ENCODE measurements around the gene TMEM175. TPM values are rescaled to one million over a fixed set of nuclear protein-coding genes. Genes with fewer than 3 reads are reported as not detected.
"Not testable (repeated sequence)": the region's sequence is repeated elsewhere in the genome, so short reads cannot be mapped to it uniquely, and the experiment has no call there.

Gene TMEM175
- total RNA-seq, 1 donor from 2014 or later, result 15.4 TPM

GRCh38 chr4:926538-926937, 5.7 kb upstream of the TMEM175 start:
- peaks cover 13% of the 10 kb centered on the region for H3K36me3 Mint-ChIP-seq (ENCODE audit: low read depth)
- no peaks in the 10 kb centered on the region for H3K9me3 Mint-ChIP-seq
- H3K4me1 Mint-ChIP-seq (ENCODE audit: low read depth), result peaks cover 62% of the 10 kb centered on the region
- intact Hi-C loops (cut with micrococcal nuclease), result no loop called here
- H3K4me3 Mint-ChIP-seq, result no peak overlapping the region
- H3K27ac Mint-ChIP-seq, result peak overlapping the region; percentile 70
- no peaks in the 10 kb centered on the region for H3K27me3 Mint-ChIP-seq (ENCODE audit: insufficient read depth)
- no peak for DNase-seq (ENCODE audit: low spot score)

DNA sequence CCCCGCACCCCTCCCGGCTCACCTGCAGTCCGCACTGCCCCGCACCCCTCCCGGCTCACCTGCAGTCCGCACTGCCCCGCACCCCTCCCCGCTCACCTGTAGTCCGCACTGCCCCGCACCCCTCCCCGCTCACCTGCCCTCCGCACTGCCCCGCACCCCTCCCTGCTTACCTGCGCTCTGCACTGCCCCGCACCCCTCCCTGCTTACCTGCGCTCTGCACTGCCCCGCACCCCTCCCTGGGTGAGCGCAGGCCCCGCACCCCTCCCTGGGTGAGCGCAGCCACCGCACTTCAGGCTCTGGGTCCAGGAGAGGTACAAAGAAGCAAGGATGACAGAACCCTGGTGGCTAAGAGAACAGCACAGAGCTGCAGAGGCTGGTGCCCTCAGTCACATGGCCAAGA, 4.7 kb upstream of the TMEM175 start:
- H3K27me3 Mint-ChIP-seq (ENCODE audit: insufficient read depth); H3K36me3 Mint-ChIP-seq (ENCODE audit: low read depth); H3K27ac Mint-ChIP-seq; DNase-seq (ENCODE audit: low spot score); H3K9me3 Mint-ChIP-seq; intact Hi-C loops (cut with micrococcal nuclease); H3K4me3 Mint-ChIP-seq: not testable (repeated sequence)
- H3K4me1 Mint-ChIP-seq (ENCODE audit: low read depth), result peaks cover 55% of the 10 kb centered on the region

DNA sequence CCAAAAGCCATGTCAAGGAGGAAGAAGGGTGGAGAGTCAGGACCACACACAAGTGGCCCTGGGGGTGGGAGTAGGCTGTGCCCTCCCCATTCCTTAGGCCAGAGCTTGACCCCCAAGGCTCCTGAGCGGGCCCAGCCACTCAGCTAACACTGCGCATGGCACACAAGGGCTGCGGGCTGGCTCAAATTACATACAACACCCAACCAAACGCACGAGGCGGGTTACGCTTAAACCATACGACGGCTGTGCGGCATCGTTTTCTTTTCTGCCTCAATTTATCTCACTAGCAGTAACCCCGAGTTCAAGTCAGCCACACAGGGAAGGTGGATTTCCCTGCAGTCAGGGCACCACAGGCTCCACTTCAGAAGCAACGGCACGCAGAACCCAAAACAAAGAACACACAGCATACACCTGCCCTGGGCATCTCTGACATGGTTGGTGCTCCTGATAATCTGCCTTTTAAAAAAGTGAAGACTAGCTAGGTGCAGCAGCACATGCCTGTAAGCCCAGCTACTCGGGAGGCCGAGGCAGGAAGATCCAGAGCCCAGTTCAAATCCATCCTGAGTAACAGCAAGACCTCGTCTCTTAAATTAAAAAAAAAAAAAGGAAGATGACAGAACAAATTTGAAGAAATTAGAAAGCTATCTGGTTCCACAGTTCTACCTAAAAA, 3.0 kb upstream of the TMEM175 start:
- intact Hi-C loops (cut with micrococcal nuclease), result no loop called here
- H3K4me1 Mint-ChIP-seq (ENCODE audit: low read depth), result peaks cover 53% of the 10 kb centered on the region
- peak overlapping the region; percentile 26 for H3K4me3 Mint-ChIP-seq
- DNase-seq (ENCODE audit: low spot score), result no peak
- peaks cover 7% of the 10 kb centered on the region for H3K36me3 Mint-ChIP-seq (ENCODE audit: low read depth)
- H3K9me3 Mint-ChIP-seq, result no peaks in the 10 kb centered on the region
- H3K27me3 Mint-ChIP-seq (ENCODE audit: insufficient read depth), result no peaks in the 10 kb centered on the region
- no peak overlapping the region for H3K27ac Mint-ChIP-seq

DNA sequence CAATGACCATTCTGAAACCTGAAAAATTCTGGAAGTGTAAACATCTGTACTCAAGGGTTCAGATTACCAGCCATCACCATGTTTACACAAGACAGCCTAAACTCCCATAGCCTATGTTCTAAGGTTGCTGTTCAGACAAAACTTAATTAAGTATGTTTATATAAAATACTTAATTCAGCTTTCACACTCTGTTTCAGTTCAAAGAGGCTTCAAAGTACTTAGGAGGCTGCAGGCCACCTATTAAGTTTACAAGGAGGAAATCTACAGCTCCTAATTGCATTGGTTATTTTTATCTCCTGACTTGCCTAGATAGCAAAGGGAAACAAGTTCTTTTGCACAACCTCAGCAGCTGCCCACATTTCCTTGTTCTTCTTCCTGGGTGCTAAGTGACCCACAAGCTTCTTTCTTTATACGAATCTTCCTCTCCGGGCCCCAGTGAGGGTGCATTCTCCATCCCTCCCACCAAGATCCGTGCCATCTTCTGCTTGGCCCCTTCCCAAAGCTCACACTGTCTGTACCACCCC, 2.2 kb upstream of the TMEM175 start:
- Mint-ChIP-seq H3K36me3 (ENCODE audit: low read depth) (peaks cover 7% of the 10 kb centered on the region), H3K4me1 (ENCODE audit: low read depth) (peaks cover 44% of the 10 kb centered on the region), H3K9me3 (no peaks in the 10 kb centered on the region), H3K27me3 (ENCODE audit: insufficient read depth) (no peaks in the 10 kb centered on the region), H3K27ac (peak overlapping the region; percentile 90), H3K4me3 (peak overlapping the region; percentile 97)
- intact Hi-C loops (cut with micrococcal nuclease), result loop anchor here (1.0 to 5.0 kb wide), 4 partner anchors 51 to 927 kb away; partner anchors contain the start of gene LETM1
- no peak for DNase-seq (ENCODE audit: low spot score)

- Mint-ChIP-seq H3K4me1 (ENCODE audit: low read depth) (peaks cover 40% of the 10 kb centered on the region), H3K4me3 (peak overlapping the region; percentile 97), H3K27ac (peak overlapping the region; percentile 90), H3K36me3 (ENCODE audit: low read depth) (peaks cover 7% of the 10 kb centered on the region), H3K27me3 (ENCODE audit: insufficient read depth) (no peaks in the 10 kb centered on the region), H3K9me3 (no peaks in the 10 kb centered on the region)
- DNase-seq (ENCODE audit: low spot score), result no peak
- intact Hi-C loops (cut with micrococcal nuclease), result loop anchor here (1.0 to 5.0 kb wide), 4 partner anchors 52 to 926 kb away; partner anchors contain the start of gene LETM1
These were observed 1.4 kb upstream of the TMEM175 start for GRCh38 chr4:930827-931193.

DNA sequence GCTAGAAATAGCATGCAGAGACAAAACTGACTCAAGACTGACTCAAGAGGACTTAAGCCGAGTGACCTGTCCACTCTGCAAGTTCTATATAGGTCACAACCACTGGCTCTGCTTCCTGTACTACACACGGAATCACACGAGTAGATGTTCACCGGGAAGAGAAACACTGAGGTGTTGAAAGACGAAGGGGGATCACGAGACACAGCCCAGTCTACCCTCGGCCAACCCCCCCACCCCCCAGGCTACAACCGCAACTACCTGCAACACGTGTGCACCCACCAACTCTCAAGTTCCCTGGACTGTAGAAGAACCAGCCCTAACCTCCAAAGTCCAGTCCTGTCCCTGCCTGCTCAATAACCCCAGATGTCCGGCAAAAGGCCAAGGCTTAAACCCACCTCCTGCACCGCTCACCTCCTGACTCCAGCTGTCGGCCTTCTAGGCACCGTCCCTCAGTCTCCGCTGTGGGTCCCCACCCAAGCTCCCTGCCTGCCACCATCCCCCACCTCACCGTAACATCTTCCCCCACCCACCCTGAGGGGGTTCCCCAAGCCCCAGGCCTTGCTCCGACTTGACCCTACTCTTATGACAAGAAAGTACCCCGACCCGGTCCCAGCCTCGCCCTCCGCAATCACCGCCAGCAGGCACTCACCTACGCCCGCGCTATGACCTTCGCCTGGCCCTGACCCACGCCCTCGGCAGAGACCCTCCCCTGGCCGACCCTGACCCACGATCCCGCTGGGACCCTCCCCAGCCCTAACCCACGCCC, 883 bp upstream of the TMEM175 start:
- H3K4me3 Mint-ChIP-seq, result peak overlapping the region; percentile 97
- peaks cover 35% of the 10 kb centered on the region for H3K4me1 Mint-ChIP-seq (ENCODE audit: low read depth)
- H3K27me3 Mint-ChIP-seq (ENCODE audit: insufficient read depth), result no peaks in the 10 kb centered on the region
- no peaks in the 10 kb centered on the region for H3K9me3 Mint-ChIP-seq
- peaks cover 3% of the 10 kb centered on the region for H3K36me3 Mint-ChIP-seq (ENCODE audit: low read depth)
- intact Hi-C loops (cut with micrococcal nuclease), result loop anchor here (5.0 kb wide), 3 partner anchors 189 to 926 kb away; partner anchors contain the start of gene LETM1
- no peak for DNase-seq (ENCODE audit: low spot score)
- peak overlapping the region; percentile 90 for H3K27ac Mint-ChIP-seq

GRCh38 chr4:932713-933070, 432 bp downstream of the TMEM175 start:
- no peak for DNase-seq (ENCODE audit: low spot score)
- intact Hi-C loops (cut with micrococcal nuclease), result loop anchor here (1.0 to 5.0 kb wide), 10 partner anchors 8 to 925 kb away; partner anchors contain the start of genes ATP5ME, DGKQ, LETM1 and MYL5
- H3K4me3 Mint-ChIP-seq, result peak overlapping the region; percentile 97
- peaks cover 3% of the 10 kb centered on the region for H3K36me3 Mint-ChIP-seq (ENCODE audit: low read depth)
- H3K27ac Mint-ChIP-seq, result peak overlapping the region; percentile 90
- H3K27me3 Mint-ChIP-seq (ENCODE audit: insufficient read depth), result no peaks in the 10 kb centered on the region
- peaks cover 34% of the 10 kb centered on the region for H3K4me1 Mint-ChIP-seq (ENCODE audit: low read depth)
- H3K9me3 Mint-ChIP-seq, result no peaks in the 10 kb centered on the region

- H3K27me3 Mint-ChIP-seq (ENCODE audit: insufficient read depth); H3K9me3 Mint-ChIP-seq; intact Hi-C loops (cut with micrococcal nuclease); H3K4me3 Mint-ChIP-seq; DNase-seq (ENCODE audit: low spot score); H3K4me1 Mint-ChIP-seq (ENCODE audit: low read depth); H3K27ac Mint-ChIP-seq; H3K36me3 Mint-ChIP-seq (ENCODE audit: low read depth): not testable (repeated sequence)
These were observed 7.2 kb downstream of the TMEM175 start for GRCh38 chr4:939508-939907.

GRCh38 chr4:945274-946102, 13.2 kb downstream of the TMEM175 start:
- no peaks in the 10 kb centered on the region for H3K4me1 Mint-ChIP-seq (ENCODE audit: low read depth)
- no peak for DNase-seq (ENCODE audit: low spot score)
- no peak overlapping the region for H3K27ac Mint-ChIP-seq
- H3K9me3 Mint-ChIP-seq, result no peaks in the 10 kb centered on the region
- H3K4me3 Mint-ChIP-seq, result no peak overlapping the region
- intact Hi-C loops (cut with micrococcal nuclease), result no loop called here
- no peaks in the 10 kb centered on the region for H3K36me3 Mint-ChIP-seq (ENCODE audit: low read depth)
- no peaks in the 10 kb centered on the region for H3K27me3 Mint-ChIP-seq (ENCODE audit: insufficient read depth)

DNA sequence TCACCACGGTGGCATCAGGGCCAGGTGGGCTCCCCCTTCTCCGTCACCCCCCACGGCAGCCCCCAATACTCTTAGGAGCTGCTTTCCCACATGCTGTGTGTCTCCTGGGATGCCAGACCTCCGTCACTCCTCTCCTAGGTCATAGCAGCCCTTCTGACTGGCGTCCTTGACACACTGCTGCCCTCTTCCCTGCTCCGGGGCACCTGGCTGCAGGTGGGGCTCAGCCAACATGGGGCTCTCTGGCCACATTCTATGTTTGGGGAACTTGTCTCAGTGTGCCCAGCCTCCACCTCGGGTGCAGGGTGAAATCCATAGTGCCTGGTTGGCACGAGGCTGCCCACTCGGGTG, 13.8 kb downstream of the TMEM175 start:
- Mint-ChIP-seq H3K27me3 (ENCODE audit: insufficient read depth) (no peaks in the 10 kb centered on the region), H3K4me3 (no peak overlapping the region), H3K27ac (no peak overlapping the region), H3K36me3 (ENCODE audit: low read depth) (no peaks in the 10 kb centered on the region), H3K4me1 (ENCODE audit: low read depth) (no peaks in the 10 kb centered on the region), H3K9me3 (no peaks in the 10 kb centered on the region)
- no peak for DNase-seq (ENCODE audit: low spot score)
- intact Hi-C loops (cut with micrococcal nuclease), result no loop called here

DNA sequence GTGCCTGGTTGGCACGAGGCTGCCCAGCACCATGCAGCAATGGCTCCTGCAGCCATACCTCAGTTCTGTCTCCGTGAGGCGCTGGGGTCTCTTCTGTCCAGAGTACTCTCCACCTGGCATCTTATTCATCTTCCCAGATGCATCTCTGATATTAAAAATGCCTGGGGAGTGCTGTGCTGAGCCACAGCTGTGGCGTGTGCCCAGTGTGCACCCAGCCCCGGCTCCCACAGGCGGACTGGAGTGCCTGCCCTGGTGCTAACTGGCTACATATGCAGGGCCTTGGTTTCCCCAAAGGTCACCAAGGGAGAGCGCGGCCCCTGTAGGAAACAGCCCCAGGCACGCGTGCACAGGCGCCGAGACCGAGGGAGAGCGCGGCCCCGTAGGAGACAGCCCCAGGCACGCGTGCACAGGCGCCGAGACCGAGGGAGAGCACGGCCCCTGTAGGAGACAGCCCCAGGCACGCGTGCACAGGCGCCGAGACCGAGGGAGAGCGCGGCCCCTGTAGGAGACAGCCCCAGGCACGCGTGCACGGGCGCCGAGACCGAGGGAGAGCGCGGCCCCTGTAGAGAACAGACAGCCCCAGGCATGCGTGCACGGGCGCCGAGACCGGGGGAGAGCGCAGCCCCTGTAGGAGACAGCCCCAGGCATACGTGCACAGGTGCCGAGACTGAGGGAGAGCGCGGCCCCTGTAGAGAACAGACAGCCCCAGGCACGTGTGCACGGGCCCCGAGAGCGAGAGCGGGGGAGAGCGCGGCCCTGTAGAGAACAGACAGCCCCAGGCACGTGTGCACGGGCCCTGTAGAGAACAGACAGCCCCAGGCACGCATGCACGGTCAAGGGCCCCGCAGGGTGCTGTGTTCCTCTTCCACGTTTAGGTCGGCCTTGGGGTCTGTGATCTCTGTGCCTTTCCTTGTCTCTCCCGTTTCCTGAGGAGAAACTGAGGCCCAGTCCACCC, 14.5 kb downstream of the TMEM175 start:
- H3K27ac Mint-ChIP-seq, result no peak overlapping the region
- intact Hi-C loops (cut with micrococcal nuclease), result no loop called here
- no peaks in the 10 kb centered on the region for H3K36me3 Mint-ChIP-seq (ENCODE audit: low read depth)
- H3K4me1 Mint-ChIP-seq (ENCODE audit: low read depth), result no peaks in the 10 kb centered on the region
- no peak overlapping the region for H3K4me3 Mint-ChIP-seq
- no peaks in the 10 kb centered on the region for H3K9me3 Mint-ChIP-seq
- no peaks in the 10 kb centered on the region for H3K27me3 Mint-ChIP-seq (ENCODE audit: insufficient read depth)
- no peak for DNase-seq (ENCODE audit: low spot score)

- intact Hi-C loops (cut with micrococcal nuclease), result no loop called here
- H3K4me3 Mint-ChIP-seq, result no peak overlapping the region
- H3K36me3 Mint-ChIP-seq (ENCODE audit: low read depth), result no peaks in the 10 kb centered on the region
- H3K27ac Mint-ChIP-seq, result no peak overlapping the region
- H3K27me3 Mint-ChIP-seq (ENCODE audit: insufficient read depth), result no peaks in the 10 kb centered on the region
- no peaks in the 10 kb centered on the region for H3K9me3 Mint-ChIP-seq
- no peak for DNase-seq (ENCODE audit: low spot score)
- H3K4me1 Mint-ChIP-seq (ENCODE audit: low read depth), result no peaks in the 10 kb centered on the region
These were observed 15.3 kb downstream of the TMEM175 start for GRCh38 chr4:947491-947971.

Data from activated T-helper 1 cell treated with anti-CD3 and anti-CD28 coated beads, Interleukin-12 subunit alpha, Interleukin-12 subunit beta, Interleukin-2, Interleukin-4 antibody, amounts not matched to agents 30 ng/mL and 10 ng/mL and 1 ng/mL, durations not matched to agents 14 hours and 24 hours and 36 hours (primary cell).